ENCODE results near the gene TSFM.

The TSFM gene

DNA sequence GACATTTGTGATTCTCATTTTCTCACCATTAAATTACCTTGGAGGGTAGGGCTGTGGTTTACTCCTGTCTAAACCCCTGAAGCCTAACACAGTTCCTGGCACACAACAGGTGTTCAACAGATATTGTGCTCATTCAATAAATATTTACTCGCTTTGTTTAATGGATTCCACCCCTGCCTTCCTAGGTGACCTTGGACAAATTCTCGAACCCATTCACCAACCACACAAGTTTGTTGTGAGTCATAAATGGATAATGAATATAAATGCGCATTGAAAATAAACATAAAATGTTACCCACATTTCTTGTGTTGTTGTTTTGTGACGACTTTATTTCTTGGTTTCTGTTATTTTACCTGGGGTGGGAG lies 362 bp upstream of the TSFM start:
- no peak for DNase-seq

DNA sequence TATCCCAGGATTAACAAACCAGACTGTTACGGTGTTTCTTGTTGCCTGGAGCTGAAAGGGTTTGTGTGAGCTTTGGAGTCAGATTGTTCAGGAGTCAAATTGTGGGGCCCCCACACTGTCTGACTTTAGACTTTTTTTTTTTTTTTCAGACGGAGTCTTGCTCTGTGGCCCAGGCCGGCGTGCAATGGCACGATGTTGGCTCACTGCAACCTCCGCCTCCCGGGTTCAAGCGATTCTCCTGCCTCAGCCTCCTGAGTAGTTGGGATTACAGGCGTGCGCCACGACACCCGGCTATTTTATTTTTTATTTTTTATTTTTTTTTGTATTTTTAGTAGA lies 847 bp downstream of the TSFM start:
- DNase-seq = no peak

DNA sequence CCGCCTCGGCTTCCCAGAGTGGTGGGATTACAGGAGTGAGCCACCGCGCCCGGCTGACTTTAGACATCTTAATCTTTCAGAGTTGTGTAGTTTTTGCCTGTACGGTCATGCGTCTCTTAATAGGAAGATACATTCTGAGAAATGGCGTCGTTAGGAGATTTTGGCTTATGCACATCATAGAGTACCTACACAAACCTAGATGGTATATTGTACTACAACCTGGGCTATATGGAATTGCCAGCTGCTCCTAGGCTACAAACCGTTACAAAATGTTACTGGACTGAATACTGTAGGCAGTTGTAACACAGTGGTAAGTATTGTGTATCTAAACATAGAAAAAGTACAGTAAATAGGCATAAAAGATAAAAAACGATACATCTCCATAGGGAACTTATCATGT lies 1.3 kb downstream of the TSFM start:
- DNase-seq = no peak

DNA sequence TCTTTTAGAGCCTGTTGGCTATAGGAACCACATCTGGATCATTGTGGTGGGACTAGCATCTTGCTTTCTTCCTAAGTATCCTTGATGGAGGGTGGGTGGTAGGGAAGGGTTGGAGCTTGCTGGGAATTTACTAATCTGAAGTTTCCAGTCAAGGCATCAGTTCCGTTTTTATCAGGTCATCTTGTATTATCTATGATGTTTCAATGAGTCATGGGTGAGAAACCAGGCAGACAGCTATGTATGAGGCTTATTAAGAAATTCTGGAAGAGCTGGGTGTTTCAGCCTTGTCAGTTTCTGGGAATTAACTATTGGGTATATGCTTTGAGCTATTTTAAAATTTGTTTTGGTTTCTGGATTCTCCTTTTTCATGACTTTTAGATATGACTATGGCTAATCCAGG lies 11.3 kb downstream of the TSFM start:
- DNase-seq = no peak

DNA sequence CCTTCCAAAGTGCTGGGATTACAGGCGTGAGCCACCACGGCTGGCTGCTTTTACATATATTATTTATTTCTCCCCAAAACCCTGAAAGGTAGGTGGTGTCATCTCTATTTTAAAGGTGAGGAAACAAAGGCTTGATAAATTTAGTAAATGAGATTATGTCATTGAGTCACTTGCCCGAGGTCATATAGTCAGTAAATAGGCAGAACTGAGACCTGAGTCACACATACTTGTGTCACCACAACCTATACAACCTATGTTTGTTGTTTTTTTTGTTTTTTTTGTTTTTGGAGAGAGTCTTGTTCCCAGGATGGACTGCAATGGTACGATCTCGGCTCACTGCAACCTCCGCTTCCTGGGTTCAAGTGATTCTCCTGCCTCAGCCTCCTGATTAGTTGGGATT lies 12.8 kb downstream of the TSFM start:
- DNase-seq = no peak

DNA sequence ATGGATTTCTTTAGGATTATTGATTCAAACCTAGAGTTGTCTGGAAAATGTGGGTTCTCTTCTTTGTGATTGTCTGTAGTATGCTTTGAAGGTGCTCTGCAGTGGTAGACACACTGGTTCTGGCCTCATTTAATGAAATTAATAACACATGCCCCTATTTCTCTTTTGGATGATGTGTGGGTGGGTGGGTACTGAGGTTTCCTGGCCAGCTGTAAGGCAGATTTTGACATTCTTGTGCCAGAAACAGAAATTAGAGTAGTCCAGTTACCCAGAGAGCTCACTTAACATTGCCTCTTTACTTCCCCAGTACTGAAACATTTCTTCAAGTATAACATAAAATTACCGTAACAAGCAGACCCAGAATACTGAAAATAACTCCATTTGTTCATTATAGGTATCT lies 14.4 kb downstream of the TSFM start:
- DNase-seq = no peak

DNA sequence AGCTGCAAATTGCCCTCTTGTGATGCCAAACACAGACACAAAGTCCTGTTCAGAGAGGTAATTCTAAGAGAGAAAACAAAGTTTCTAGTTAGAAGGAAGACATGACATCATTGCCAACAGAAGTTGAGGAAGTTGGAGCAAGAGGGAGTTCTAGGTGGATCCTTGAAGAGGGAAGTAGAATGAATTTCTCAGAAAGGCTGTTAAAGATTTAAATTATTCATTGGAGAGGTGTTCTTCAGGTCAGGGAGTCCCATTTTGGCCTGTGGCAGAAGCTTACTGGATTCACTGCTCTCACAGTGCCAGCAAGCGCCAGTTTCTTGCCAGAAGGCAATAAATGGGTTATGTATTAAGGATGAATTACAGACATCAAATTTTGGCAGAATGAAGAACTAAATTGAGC lies 15.3 kb downstream of the TSFM start:
- DNase-seq = no peak

DNA sequence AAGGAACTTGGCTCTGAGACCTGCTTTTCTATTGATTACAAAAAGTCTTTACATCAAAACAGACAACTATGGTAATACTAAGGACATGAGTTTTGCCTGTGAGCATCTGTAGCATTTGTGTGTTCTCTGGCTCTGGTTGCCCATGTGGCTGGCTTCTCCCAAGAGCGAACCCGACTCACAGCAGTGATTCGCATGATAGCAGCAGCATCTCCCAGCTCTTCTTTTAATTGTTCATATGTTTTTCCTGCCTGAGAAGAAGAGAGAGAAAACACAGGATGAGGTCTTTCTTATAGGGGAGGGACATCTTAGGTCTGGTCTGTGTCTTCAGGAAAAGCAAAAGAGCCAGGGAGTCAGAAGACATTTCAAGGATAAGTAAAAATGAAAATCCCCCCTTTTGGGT lies 18.4 kb downstream of the TSFM start:
- no peak for DNase-seq

DNA sequence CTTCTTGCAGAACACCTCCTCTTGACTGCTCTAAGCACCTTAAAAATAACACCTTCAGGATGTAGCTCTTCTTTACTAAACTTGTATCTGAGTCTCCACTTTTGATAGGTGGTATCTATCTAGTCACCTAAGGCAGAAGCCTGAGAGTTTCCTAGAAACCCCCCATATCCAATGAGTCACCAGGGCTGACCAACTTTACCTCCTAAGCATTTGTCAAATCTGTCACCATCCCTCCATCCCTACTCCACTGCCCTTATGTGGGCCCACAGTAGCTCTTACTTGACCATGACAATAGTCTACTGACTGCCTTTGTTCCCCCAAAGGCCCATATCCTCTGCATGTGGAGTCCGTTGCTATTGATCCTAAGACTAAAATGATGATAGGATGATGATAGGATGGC lies 20.0 kb downstream of the TSFM start:
- DNase-seq = no peak

DNA sequence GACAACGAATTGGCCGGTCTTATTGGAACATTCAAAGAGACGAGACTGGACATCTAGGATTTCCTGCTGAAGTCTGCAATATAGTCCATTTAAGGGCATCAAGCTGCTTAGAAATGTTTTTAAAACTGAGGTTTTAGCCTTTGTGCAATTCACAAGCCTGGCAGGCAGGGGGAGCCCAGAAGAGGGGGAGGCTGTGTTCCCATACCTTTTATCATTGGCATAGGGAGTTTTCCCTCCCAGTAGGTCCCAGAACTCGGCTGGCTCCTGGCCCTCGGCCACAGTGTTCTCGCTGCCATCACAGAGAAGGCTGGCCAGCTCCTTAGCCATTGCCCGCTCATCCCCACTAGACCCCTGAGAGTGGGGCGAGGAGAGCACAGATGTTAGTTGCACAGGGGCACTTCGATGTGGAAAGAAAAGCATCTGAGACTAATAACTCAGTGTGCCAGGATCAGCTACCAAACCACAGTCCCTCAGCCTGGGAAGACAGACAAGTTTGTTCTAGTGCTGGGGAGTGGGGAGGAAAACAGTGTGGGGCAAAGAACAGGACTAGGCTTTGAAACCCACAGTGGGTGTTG lies 20.8 kb downstream of the TSFM start:
- peak; percentile 24 for DNase-seq

DNA sequence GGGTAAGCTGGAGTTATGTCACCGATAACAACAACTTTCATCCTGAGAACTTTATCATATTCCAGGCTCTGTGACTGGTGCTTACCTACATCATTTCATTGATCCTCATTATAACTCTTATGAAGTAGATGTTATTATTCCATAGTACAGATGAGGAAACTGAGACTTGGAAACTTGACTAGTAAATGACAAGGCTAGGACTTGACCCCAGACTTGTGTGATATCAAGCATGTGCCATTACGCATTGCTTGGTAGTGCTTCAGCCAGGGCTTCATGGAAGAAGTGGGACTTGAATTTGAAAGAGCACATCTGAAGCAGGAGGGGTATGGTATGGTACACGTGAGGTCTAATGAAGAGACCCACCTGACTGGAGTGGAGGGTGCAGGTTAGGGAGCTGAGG lies 24.1 kb downstream of the TSFM start:
- no peak for DNase-seq

DNA sequence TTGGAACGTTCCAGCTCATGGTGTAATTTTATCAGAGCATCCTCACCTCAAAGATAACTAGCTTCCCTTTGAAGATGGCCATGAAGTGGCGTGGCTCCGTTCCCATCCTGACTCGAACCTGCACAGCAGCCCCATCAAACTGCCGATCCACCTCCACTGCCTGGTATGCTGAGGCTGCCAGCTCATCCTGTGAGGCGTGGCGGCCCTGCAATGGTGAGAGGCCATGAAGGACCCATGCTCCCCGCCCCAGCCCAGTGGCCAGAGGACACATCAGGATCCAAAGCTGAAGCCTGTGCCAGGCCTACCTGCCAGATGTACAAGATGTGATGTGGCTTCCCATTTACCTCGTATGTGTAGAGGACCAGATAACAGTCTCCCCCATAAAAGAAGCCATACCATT lies 24.7 kb downstream of the TSFM start:
- DNase-seq = no peak

DNA sequence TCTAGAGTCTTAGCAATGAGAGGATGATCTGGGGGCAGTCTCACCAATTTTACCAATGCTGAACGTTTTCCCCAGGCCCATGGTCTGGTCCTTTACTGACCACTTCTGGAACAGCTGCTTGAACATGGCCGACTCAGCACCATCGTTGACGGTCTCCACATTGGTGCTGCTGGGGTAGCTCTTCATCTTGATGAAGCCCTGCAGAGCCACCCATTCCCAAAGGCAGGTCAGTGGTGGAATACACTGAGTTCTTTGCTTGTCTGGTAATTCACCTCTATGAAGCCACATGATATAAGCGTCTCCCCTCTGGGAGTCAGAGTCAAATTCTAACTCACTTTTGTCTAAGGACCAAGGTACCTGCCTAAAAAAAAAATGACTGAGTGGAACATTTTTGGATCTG lies 25.8 kb downstream of the TSFM start:
- DNase-seq = no peak

DNA sequence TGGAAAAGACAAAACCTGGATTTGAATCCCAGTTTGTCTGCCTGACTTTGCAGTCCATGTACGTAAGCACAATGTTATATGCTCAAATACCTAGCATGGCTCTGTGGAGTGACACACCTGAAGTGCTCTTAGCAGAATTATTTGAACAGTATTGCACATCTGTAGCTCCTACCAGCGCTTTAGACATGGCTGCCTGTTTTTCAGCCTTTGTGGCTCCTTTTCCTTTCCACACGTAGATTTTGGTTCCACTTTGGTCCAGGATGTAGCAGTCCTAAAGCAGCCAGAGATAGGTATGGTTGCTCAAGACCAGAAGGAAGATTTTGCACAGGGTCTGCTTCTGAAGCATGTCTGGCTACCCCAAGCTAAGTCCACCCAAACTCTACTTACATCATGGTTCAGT lies 26.8 kb downstream of the TSFM start:
- DNase-seq = no peak

DNA sequence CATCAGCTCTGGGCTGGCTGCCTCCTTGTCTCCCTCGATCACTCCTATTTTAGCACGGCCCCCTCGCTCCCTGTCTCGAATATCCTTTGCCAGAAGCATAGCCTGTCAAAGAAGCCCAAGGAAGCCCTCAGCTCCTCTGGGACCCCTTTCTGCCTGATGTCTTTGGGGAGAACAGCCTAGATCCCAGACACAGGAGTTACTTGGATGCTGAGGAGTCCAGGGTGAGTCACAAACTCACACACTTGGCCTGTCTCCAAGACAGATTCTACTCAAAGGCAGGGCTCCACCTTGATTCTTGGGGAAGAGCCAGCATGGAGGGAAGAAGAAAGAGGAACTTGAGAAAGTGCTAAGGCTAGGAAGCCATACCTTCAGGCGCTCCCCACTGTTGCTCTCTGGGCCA lies 27.9 kb downstream of the TSFM start:
- DNase-seq = no peak

DNA sequence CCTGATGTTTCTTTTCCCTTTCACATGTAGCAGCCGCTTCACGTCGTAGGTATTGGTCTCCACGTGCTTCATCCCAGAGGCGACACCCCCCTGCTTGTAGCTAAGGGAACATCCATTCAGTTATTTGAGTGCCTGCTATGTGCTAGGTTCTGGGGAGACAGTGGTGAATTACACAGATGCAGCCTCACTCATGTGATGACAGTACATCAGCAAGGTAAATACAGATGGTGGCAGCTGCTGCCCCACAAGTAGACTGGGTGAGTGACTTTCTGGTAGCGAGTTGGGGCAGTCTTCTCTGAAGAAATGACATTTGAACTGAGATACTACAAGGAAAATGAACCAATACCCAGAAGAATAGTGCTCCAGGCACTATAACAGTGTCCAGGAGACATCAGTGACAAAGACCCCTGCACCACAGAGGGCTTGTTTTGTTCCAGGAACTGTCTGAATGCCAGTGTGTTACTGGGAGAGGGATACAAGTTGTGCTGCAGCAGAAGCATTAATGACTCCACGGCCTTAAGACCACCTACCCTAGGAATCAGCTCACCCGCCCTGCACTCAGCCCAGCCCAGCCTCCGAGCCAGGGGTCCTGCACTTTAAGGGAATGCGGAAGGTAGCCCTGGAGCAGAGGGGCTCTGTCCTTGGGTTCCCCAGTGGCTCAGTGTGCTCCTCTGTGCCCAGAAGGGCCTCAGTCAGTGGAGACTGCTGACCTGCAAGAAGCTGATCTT lies 28.6 kb downstream of the TSFM start:
- DNase-seq = no peak

DNA sequence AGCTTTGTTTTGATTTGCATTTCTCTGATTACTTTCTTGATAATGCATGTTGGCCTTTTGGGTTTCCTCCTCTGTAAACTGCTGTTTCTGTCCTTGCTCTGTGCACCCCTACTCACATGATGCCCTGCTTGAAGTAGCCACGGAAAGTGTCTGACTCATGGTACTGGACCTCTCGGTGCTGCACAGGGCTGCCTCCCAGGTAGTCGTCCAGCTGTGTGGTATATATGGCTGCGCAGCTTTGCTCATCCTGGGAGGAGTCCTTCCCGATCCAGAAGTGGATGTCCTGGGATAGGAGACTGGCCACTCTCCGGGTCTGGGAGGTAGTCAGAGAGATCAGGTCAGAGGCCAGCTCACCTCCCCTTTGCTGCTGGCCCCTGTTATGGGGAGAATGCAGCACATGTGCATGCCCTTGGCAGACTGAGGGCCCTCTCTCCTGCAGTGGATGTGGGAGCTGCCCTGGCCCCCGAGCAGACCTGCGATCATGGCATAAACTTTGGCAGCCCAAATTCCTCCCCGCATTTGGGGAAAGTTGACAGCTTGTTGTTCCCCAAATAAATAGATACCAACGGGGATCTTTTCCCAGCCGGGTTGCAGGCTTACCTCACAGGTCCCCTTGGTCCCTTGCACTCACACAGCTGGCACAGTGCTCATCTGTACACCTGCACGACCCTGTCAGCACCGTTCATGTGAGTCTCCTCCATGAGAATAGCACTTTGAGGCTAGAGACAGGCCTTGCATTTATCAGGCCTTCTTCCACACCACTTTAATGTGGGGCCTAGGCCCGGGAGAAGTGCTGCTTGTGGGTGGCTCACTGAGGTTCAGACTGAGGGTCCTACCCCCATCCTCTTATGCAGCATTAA lies 30.8 kb downstream of the TSFM start:
- DNase-seq = no peak

DNA sequence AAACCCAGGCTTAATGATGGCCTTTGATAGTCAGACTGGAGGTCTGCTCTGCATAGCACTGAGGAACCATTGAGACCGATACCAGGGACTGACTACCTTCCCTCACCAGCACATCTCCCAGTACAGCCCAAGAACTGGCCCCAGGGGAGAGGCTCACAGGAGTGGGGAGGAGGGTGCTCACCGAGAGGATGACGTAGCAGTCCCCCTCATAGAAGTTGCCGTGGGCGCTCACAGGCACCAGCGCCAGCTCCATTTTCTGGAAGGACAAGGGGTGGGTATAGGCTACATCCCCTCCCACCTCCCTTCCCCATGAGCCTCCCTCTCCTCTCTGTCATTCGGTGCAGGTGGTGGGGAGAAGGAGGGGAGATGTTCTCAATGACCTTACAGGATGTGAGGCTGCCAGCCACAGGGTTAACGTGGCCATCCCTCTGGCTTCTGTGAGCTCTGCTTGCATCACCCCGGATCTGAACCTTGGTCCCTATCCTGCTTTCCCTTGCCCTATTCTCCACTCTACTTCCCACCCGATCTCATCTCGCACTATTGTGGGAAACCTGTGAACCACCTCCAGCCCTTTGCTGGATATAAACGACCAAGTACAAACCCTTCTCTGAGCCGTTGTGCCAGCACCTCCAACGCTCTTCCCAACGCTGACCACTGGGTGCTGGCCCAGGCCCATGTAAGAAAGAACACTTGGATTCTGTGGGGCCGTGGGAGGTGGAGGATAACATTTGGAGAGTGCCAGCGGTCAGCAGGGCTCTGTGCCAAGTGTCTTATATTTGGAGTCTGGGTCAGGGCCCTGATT lies 31.6 kb downstream of the TSFM start:
- no peak for DNase-seq

DNA sequence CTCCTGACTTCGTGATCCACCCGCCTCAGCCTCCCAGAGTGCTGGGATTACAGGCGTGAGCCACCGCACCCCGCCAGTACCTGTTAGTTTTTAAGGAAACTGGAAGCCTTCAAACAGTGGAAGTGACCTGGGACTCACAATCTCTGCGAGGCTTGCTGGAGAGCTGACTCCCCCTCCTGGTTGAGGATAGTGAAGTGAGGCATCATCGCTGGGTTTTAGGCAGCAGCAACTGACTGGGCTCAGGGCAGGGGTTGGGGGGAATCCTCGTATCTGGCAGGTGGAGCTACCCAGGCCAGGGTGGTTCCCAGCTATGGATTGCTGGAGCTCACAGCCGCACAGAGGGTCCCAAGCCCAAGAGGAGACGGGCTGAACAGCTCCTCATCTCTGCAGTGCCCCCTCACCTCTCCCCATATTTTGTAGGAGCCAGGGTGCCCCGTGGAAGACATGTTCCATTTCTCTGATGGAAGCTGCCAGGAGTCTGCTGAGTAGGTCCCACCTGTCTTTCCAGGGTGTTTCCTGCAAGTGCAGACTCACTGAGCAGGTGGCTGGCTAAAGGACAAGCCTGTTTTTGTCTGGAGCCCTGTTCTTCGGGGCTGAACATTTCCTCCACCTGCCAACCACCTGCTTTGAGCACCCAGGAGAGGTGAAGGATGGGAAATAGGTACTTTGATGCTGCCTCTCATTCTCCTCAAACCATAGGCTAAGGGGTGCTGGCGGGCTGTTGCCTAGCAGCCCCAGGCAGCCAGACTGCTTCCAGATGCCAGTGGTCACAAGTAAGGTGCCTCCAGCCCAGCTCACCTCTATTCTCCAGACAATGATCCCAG lies 32.8 kb downstream of the TSFM start:
- DNase-seq = peak; percentile 85

DNA sequence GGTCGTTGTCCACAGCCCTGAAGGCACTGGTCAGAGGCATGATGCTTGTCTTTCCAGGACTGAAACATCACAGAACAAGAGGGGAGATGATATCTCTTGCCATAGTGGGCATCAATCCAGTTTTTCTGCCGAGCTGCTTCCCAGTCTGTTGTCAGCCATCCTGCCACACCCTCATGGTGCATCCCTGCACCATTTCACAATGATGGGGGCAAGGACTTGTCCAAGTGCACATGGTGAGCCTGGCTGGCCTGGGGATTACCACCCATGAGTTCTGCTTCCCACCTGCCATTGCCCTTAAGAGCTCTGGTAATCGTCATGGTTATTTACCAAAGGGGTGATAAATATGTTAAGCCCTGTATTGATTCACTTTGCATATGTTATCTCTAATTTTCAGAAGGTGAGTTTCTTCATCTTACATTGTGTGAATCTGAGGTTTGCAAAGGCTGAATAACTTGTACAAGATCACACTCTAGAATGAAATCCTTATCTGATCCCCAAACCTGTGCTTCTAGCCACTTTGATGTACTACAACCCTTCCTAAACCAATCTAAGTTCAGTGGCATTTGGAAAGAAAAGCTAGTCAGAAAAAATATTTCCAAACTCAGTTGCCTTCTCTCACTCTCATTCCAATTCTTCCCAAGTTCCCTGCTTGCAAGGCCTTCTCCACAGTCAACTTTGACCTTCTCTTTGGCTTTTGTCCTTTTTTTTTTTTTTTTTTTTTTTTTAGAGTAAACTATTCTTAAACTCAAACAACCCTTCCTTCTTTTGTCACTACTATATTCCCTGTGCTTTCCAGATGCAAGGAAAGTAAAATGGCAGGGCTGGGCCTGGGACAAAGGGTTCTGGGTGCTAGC lies 33.6 kb downstream of the TSFM start:
- DNase-seq = no peak

DNA sequence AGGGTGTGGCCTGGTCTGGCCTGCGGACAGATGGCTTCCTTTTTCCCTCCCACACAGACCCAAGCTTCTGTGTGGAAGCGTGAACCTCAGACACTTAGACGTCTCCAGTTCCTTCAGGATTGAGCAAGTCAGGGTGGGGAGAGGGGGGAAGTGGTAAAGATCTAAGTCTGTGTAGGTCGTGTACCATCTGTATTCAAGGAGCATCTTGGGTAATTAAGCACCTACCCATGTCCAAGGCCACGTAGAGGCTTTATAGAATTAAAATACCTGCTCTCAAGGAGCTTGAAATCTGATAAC lies 34.2 kb downstream of the TSFM start:
- DNase-seq = no peak
